A673 (cell line): Measurements from ENCODE around the gene POLK. TPM values are rescaled to one million over a fixed set of nuclear protein-coding genes. Genes with fewer than 3 reads are reported as not detected.

Experiments used
- BruUV-seq: library from RNA; stranded (reverse); fragments of 400-500 nt; replicated peaks from 2 replicates; lab custom pipeline; 2021; lab: Mats Ljungman, UMichigan
- CTCF ChIA-PET: fragments of 300-600 bp; sonication (Branson Sonifier 250); formaldehyde crosslinking; loops from one replicate; lab custom pipeline; 2022; ENCODE audit warnings: antibody characterized with exemption; lab: Charles Lee
- POLR2A ChIA-PET: fragments of 300-600 bp; sonication (Branson Sonifier 250); formaldehyde crosslinking; loops from one replicate; lab custom pipeline; 2022; ENCODE audit warnings: antibody characterized with exemption; ENCODE audit not compliant: low non-redundant PET; lab: Charles Lee
- DNase-seq: peaks from one replicate; pipeline ENCODE4 v3.0.0-alpha.2; 2015; ENCODE audit warnings: low spot score
- H3K27ac ChIP-seq: fragments of 200-600 bp; sonication (generic); 2 replicates; pipeline ENCODE4 v1.5.1; 2016; ENCODE audit warnings: mixed run types, low read depth, mild to moderate bottlenecking, mixed read lengths, antibody characterized with exemption, low read length; ENCODE audit not compliant: poor library complexity, severe bottlenecking
- H3K27me3 ChIP-seq: fragments of 200-600 bp; sonication (generic); replicated peaks from 2 replicates; pipeline ENCODE4 v1.6.1; 2017; ENCODE audit warnings: mixed run types, low read depth, mild to moderate bottlenecking, mixed read lengths, antibody characterized with exemption, low read length; ENCODE audit not compliant: insufficient read depth, poor library complexity
- H3K36me3 ChIP-seq: fragments of 200-600 bp; sonication (generic); 2 replicates; pipeline ENCODE4 v1.6.1; 2016; ENCODE audit warnings: mixed run types, mild to moderate bottlenecking, mixed read lengths, antibody characterized with exemption, low read length; ENCODE audit not compliant: insufficient read depth, poor library complexity, severe bottlenecking
- H3K4me1 ChIP-seq: fragments of 200-600 bp; sonication (generic); 2 replicates; pipeline ENCODE4 v1.6.1; 2017; ENCODE audit warnings: mixed run types, mild to moderate bottlenecking, mixed read lengths, antibody characterized with exemption, low read length; ENCODE audit not compliant: insufficient read depth, poor library complexity, severe bottlenecking
- H3K4me3 ChIP-seq: fragments of 200-600 bp; sonication (generic); 2 replicates; pipeline ENCODE4 v1.5.1; 2016; ENCODE audit warnings: low read depth, mixed run types, mild to moderate bottlenecking, mixed read lengths, low read length; ENCODE audit not compliant: poor library complexity, severe bottlenecking
- H3K9me3 ChIP-seq: fragments of 200-600 bp; sonication (generic); 2 replicates; pipeline ENCODE4 v1.6.1; 2016; ENCODE audit warnings: mixed run types, low read depth, mild to moderate bottlenecking, mixed read lengths, antibody characterized with exemption, low read length; ENCODE audit not compliant: poor library complexity, severe bottlenecking
- CTCF ChIP-seq: fragments of 300-800, 200-600 bp; sonication (generic); conservative IDR thresholded peaks from 2 replicates; pipeline ENCODE4 v1.5.1; 2017; ENCODE audit warnings: low read depth, mild to moderate bottlenecking, antibody characterized with exemption, low read length, moderate library complexity, mixed read lengths
- EZH2 ChIP-seq: fragments of 200-600 bp; sonication (generic); IDR thresholded peaks from 2 replicates; pipeline ENCODE4 v1.6.1; 2017; ENCODE audit warnings: borderline replicate concordance, low read depth, mild to moderate bottlenecking, mixed read lengths, antibody characterized with exemption, low read length; ENCODE audit not compliant: poor library complexity, severe bottlenecking
- intact Hi-C: fragments of 100-400 bp; cut with micrococcal nuclease; formaldehyde crosslinking; loops from one replicate; pipeline ENCODE4 v1.10.0; 2022; ENCODE audit not compliant: unreplicated experiment
- total RNA-seq: library from RNA; stranded (reverse); gene quantifications from 2 replicates; pipeline ENCODE4 v1.2.3, GENCODE V29; 2021

POLK gene
- total RNA-seq, 1 experiment from 2014 or later = 23.2 TPM

GRCh38 chr5:75640395-75640794, 128.7 kb downstream of the POLK start:
- no peaks in the 10 kb centered on the region for H3K4me1 ChIP-seq
- TF ChIP-seq EZH2 (no peak), CTCF (no peak)
- intact Hi-C loops = no loop called here
- ChIA-PET CTCF (no interaction called here), POLR2A (no interaction called here)
- H3K4me3 ChIP-seq = no peak overlapping the region
- no peaks in the 10 kb centered on the region for H3K36me3 ChIP-seq
- no peaks in the 10 kb centered on the region for H3K9me3 ChIP-seq
- H3K27ac ChIP-seq = no peak overlapping the region
- peak; percentile 45 for DNase-seq
- no TSS peak for BruUV-seq
- H3K27me3 ChIP-seq = no peaks in the 10 kb centered on the region

- Histone ChIP-seq H3K4me3 (no peak overlapping the region), H3K36me3 (no peaks in the 10 kb centered on the region), H3K27me3 (no peaks in the 10 kb centered on the region), H3K27ac (no peak overlapping the region), H3K9me3 (no peaks in the 10 kb centered on the region), H3K4me1 (no peaks in the 10 kb centered on the region)
- BruUV-seq = no TSS peak
- intact Hi-C loops = no loop called here
- no peak for TF ChIP-seq EZH2
- no peak for TF ChIP-seq CTCF
- no peak for DNase-seq
- ChIA-PET POLR2A (no interaction called here), CTCF (no interaction called here)
These were observed 129.1 kb downstream of the POLK start for GRCh38 chr5:75640826-75641225.

- Histone ChIP-seq H3K27me3 (no peaks in the 10 kb centered on the region), H3K27ac (no peak overlapping the region), H3K4me3 (no peak overlapping the region), H3K36me3 (no peaks in the 10 kb centered on the region), H3K4me1 (no peaks in the 10 kb centered on the region), H3K9me3 (no peaks in the 10 kb centered on the region)
- no peak for DNase-seq
- BruUV-seq = no TSS peak
- intact Hi-C loops = no loop called here
- CTCF ChIA-PET = no interaction called here
- POLR2A ChIA-PET = no interaction called here
- no peak for TF ChIP-seq EZH2
- no peak for TF ChIP-seq CTCF
These were observed 137.0 kb downstream of the POLK start for GRCh38 chr5:75648712-75649111.

Other genes starting within 250 kb of the POLK start
- gene HMGCR, start 174.7 kb upstream of the POLK start, total RNA-seq = 127 and 168 TPM in 2 replicates
- 24.8 and 30.0 TPM in 2 replicates for gene CERT1, start 262 bp upstream of the POLK start, total RNA-seq
- gene ANKDD1B, start 99.6 kb downstream of the POLK start, total RNA-seq = not detected in 2 replicates
- gene POC5, start 205.5 kb downstream of the POLK start, total RNA-seq = 28.3 and 28.5 TPM in 2 replicates